ENCODE results near the gene CPSF3. TPM values are rescaled to one million over a fixed set of nuclear protein-coding genes. Genes with fewer than 3 reads are reported as not detected.

Gene CPSF3
- total and polyA plus RNA-seq, 9 of the 15 experiments (the other 6 are each of a cell fraction or from before 2014, with no cell fraction given) = 54.2 to 151 (median 94.5) TPM

DNA sequence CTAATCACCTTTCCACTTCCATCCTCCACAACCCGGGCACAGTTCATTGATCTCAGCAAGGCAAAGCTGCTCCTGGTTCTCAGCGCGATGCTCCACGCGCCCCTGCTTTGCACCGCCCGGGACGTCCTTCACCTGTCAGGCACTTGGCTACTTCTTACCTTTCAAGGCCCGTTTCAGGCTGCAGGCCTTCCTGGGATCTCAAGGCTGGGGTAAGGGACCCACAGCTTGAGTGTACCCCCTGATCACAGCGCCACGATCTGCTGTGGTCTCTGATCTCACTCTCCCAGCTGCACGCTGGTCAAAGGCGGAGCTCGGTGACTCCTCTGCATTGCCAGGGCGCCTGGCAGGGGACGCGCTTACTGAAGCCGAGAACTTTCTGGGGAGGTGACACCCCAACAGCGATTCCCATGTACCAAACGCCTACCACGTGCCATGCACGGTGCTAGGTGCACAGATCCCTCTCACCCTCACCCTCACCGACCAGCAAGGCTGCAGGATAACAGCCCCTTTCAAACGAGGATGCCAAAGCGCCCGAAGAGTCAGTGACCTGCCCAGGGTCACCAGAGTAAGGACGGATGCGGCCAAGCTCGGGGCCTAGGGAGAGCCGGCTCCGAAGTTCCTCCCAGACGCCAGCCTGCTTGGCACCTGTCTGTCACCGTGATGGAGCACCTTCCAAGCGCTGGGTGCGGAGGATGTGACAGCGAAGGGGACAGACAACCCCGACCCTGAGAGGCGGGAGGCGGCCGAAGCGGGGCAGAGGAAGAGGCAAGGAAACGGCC is 944 bp upstream of the CPSF3 start (continued):
- TF ChIP-seq SRF (CRISPR knock-in tag; IDR thresholded peaks at IDR 0.05) = no peak
- 0 out of 2 replicates have a peak, but pooled peaks have one; percentile 12 for TF ChIP-seq SMARCE1 (IDR thresholded peaks at IDR 0.05)
- TF ChIP-seq, protein P1, sequence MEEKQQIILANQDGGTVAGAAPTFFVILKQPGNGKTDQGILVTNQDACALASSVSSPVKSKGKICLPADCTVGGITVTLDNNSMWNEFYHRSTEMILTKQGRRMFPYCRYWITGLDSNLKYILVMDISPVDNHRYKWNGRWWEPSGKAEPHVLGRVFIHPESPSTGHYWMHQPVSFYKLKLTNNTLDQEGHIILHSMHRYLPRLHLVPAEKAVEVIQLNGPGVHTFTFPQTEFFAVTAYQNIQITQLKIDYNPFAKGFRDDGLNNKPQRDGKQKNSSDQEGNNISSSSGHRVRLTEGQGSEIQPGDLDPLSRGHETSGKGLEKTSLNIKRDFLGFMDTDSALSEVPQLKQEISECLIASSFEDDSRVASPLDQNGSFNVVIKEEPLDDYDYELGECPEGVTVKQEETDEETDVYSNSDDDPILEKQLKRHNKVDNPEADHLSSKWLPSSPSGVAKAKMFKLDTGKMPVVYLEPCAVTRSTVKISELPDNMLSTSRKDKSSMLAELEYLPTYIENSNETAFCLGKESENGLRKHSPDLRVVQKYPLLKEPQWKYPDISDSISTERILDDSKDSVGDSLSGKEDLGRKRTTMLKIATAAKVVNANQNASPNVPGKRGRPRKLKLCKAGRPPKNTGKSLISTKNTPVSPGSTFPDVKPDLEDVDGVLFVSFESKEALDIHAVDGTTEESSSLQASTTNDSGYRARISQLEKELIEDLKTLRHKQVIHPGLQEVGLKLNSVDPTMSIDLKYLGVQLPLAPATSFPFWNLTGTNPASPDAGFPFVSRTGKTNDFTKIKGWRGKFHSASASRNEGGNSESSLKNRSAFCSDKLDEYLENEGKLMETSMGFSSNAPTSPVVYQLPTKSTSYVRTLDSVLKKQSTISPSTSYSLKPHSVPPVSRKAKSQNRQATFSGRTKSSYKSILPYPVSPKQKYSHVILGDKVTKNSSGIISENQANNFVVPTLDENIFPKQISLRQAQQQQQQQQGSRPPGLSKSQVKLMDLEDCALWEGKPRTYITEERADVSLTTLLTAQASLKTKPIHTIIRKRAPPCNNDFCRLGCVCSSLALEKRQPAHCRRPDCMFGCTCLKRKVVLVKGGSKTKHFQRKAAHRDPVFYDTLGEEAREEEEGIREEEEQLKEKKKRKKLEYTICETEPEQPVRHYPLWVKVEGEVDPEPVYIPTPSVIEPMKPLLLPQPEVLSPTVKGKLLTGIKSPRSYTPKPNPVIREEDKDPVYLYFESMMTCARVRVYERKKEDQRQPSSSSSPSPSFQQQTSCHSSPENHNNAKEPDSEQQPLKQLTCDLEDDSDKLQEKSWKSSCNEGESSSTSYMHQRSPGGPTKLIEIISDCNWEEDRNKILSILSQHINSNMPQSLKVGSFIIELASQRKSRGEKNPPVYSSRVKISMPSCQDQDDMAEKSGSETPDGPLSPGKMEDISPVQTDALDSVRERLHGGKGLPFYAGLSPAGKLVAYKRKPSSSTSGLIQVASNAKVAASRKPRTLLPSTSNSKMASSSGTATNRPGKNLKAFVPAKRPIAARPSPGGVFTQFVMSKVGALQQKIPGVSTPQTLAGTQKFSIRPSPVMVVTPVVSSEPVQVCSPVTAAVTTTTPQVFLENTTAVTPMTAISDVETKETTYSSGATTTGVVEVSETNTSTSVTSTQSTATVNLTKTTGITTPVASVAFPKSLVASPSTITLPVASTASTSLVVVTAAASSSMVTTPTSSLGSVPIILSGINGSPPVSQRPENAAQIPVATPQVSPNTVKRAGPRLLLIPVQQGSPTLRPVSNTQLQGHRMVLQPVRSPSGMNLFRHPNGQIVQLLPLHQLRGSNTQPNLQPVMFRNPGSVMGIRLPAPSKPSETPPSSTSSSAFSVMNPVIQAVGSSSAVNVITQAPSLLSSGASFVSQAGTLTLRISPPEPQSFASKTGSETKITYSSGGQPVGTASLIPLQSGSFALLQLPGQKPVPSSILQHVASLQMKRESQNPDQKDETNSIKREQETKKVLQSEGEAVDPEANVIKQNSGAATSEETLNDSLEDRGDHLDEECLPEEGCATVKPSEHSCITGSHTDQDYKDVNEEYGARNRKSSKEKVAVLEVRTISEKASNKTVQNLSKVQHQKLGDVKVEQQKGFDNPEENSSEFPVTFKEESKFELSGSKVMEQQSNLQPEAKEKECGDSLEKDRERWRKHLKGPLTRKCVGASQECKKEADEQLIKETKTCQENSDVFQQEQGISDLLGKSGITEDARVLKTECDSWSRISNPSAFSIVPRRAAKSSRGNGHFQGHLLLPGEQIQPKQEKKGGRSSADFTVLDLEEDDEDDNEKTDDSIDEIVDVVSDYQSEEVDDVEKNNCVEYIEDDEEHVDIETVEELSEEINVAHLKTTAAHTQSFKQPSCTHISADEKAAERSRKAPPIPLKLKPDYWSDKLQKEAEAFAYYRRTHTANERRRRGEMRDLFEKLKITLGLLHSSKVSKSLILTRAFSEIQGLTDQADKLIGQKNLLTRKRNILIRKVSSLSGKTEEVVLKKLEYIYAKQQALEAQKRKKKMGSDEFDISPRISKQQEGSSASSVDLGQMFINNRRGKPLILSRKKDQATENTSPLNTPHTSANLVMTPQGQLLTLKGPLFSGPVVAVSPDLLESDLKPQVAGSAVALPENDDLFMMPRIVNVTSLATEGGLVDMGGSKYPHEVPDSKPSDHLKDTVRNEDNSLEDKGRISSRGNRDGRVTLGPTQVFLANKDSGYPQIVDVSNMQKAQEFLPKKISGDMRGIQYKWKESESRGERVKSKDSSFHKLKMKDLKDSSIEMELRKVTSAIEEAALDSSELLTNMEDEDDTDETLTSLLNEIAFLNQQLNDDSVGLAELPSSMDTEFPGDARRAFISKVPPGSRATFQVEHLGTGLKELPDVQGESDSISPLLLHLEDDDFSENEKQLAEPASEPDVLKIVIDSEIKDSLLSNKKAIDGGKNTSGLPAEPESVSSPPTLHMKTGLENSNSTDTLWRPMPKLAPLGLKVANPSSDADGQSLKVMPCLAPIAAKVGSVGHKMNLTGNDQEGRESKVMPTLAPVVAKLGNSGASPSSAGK (IDR thresholded peaks at IDR 0.05) = peak; percentile 82
- no peak for TF ChIP-seq HSF4 (CRISPR knock-in tag; IDR thresholded peaks at IDR 0.05; ENCODE audit: borderline replicate concordance)
- TF ChIP-seq XRCC3 (IDR thresholded peaks at IDR 0.05) = no peak
- no peak for TF ChIP-seq NFIC (IDR thresholded peaks at IDR 0.05)
- TF ChIP-seq, protein P2, sequence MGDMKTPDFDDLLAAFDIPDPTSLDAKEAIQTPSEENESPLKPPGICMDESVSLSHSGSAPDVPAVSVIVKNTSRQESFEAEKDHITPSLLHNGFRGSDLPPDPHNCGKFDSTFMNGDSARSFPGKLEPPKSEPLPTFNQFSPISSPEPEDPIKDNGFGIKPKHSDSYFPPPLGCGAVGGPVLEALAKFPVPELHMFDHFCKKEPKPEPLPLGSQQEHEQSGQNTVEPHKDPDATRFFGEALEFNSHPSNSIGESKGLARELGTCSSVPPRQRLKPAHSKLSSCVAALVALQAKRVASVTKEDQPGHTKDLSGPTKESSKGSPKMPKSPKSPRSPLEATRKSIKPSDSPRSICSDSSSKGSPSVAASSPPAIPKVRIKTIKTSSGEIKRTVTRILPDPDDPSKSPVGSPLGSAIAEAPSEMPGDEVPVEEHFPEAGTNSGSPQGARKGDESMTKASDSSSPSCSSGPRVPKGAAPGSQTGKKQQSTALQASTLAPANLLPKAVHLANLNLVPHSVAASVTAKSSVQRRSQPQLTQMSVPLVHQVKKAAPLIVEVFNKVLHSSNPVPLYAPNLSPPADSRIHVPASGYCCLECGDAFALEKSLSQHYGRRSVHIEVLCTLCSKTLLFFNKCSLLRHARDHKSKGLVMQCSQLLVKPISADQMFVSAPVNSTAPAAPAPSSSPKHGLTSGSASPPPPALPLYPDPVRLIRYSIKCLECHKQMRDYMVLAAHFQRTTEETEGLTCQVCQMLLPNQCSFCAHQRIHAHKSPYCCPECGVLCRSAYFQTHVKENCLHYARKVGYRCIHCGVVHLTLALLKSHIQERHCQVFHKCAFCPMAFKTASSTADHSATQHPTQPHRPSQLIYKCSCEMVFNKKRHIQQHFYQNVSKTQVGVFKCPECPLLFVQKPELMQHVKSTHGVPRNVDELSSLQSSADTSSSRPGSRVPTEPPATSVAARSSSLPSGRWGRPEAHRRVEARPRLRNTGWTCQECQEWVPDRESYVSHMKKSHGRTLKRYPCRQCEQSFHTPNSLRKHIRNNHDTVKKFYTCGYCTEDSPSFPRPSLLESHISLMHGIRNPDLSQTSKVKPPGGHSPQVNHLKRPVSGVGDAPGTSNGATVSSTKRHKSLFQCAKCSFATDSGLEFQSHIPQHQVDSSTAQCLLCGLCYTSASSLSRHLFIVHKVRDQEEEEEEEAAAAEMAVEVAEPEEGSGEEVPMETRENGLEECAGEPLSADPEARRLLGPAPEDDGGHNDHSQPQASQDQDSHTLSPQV (IDR thresholded peaks at IDR 0.05) = peak; percentile 3; the same call in 1 of the 2 replicates
- TF ChIP-seq ZNF696 (CRISPR knock-in tag; conservative IDR thresholded peaks at IDR 0.05) = no peak
- peak; percentile 97 for TF ChIP-seq MEIS2 (IDR thresholded peaks at IDR 0.05; ENCODE audit: partially characterized antibody)
- TF ChIP-seq SIN3A (IDR thresholded peaks at IDR 0.05; ENCODE audit: borderline replicate concordance in 2 of 2, control insufficient read depth in 1 of 2, low read depth in 2 of 2, low read length in 2 of 2) = no peak
- TF ChIP-seq FOXA1 (IDR thresholded peaks at IDR 0.05; ENCODE audit: borderline replicate concordance) = no peak
- no peak for TF ChIP-seq ZNF668 (CRISPR knock-in tag; IDR thresholded peaks at IDR 0.05)
